ENCODE results near the gene SMARCC1.

- TF ChIP-seq CTCF (IDR thresholded peaks at IDR 0.05) (no peak), POLR2A (IDR thresholded peaks at IDR 0.05) (no peak)
These were observed 93.2 kb downstream of the SMARCC1 start for GRCh38 chr3:47688488-47688887.
